SK-N-SH (cell line): Measurements from ENCODE around the gene INSYN2A. TPM values are rescaled to one million over a fixed set of nuclear protein-coding genes. Genes with fewer than 3 reads are reported as not detected.

ENCODE experiments used
- CTCF ChIA-PET: fragments of 300-600, 350-600 bp; formaldehyde crosslinking; extraction: SDS; loops from one replicate; lab custom pipeline; 2021; lab: Yijun Ruan, JAX
- POLR2A ChIA-PET: fragments of 350-600 bp; sonication (Branson Sonifier 250); formaldehyde crosslinking; extraction: SDS; loops from one replicate; lab custom pipeline; 2020; ENCODE audit warnings: antibody characterized with exemption, inconsistent platforms; lab: Yijun Ruan, JAX
- DNase-seq: peaks from one replicate; pipeline ENCODE4 v3.0.0; 2012
- H2AFZ ChIP-seq: fragments of 200-600 bp; sonication (generic); 2 replicates; pipeline ENCODE4 v1.8.1; 2016; ENCODE audit warnings: antibody characterized with exemption, mild to moderate bottlenecking, low read depth
- H3F3A ChIP-seq: fragments of 200-600 bp; sonication (generic); replicated peaks from 2 replicates; pipeline ENCODE3; 2016; ENCODE audit warnings: antibody characterized with exemption, mild to moderate bottlenecking; ENCODE audit not compliant: insufficient read depth
- H3K27ac ChIP-seq, 2 experiments: fragments of 200-500 bp in 1 of 2; fragments of 200-600 bp in 1 of 2; sonication (Bioruptor generic) in 1 of 2; sonication (generic), shearing (Covaris generic) in 1 of 2; 2 replicates each; pipeline versions ENCODE4 v1.5.1 to v1.6.1; 2014 to 2016; ENCODE audit warnings: low read depth in 2 of 2, inconsistent platforms in 1 of 2, low read length in 1 of 2, mild to moderate bottlenecking in 1 of 2, mixed read lengths in 1 of 2
- H3K27me3 ChIP-seq: fragments of 200-600 bp; sonication (generic), shearing (Covaris generic); 2 replicates; pipeline ENCODE4 v1.6.1; 2016; ENCODE audit warnings: mixed run types; ENCODE audit not compliant: insufficient read depth
- H3K36me3 ChIP-seq, 2 experiments: fragments of 200-500 bp in 1 of 2; fragments of 200-600 bp in 1 of 2; sonication (Bioruptor generic) in 1 of 2; sonication (generic) in 1 of 2; replicated peaks in 1 of 2; 2 replicates each; pipeline versions ENCODE3 to v1.5.1; 2014 to 2016; ENCODE audit warnings: low read length in 1 of 2, mild to moderate bottlenecking in 1 of 2; ENCODE audit not compliant: insufficient read depth in 2 of 2, control insufficient read depth in 1 of 2
- H3K4me1 ChIP-seq, 2 experiments: fragments of 200-500 bp in 1 of 2; fragments of 200-600 bp in 1 of 2; sonication (Bioruptor generic) in 1 of 2; sonication (generic), shearing (Covaris generic) in 1 of 2; 2 replicates each; pipeline versions ENCODE4 v1.5.1 to v1.6.1; 2014 to 2016; ENCODE audit warnings: low read depth in 1 of 2, low read length in 1 of 2, mixed run types in 1 of 2; ENCODE audit not compliant: insufficient read depth in 2 of 2, control insufficient read depth in 1 of 2
- H3K4me2 ChIP-seq: fragments of 200-600 bp; sonication (generic), shearing (Covaris generic); 2 replicates; pipeline ENCODE4 v1.6.1; 2017; ENCODE audit warnings: mixed run types
- H3K4me3 ChIP-seq, 2 experiments: fragments of 200-500 bp in 1 of 2; fragments of 200-600 bp in 1 of 2; sonication (Bioruptor generic) in 1 of 2; sonication (generic), shearing (Covaris generic) in 1 of 2; 2 replicates each; pipeline versions ENCODE4 v1.5.1 to v1.8.1; 2014 to 2016; ENCODE audit warnings: low read depth in 2 of 2, inconsistent platforms in 1 of 2, low read length in 1 of 2, mild to moderate bottlenecking in 1 of 2, mixed read lengths in 1 of 2, moderate library complexity in 1 of 2
- H3K79me2 ChIP-seq: fragments of 200-600 bp; sonication (generic); 2 replicates; pipeline ENCODE4 v1.8.1; 2017; ENCODE audit warnings: mild to moderate bottlenecking; ENCODE audit not compliant: insufficient read depth
- H3K9ac ChIP-seq: fragments of 200-600 bp; sonication (generic); 2 replicates; pipeline ENCODE4 v1.6.1; 2017; ENCODE audit warnings: mixed run types
- H3K9me2 ChIP-seq: fragments of 200-600 bp; sonication (generic); 2 replicates; pipeline ENCODE4 v1.6.1; 2017; ENCODE audit warnings: mixed run types
- H3K9me3 ChIP-seq: fragments of 200-600 bp; sonication (generic); 2 replicates; pipeline ENCODE4 v1.6.1; 2017; ENCODE audit warnings: mixed run types, mild to moderate bottlenecking, moderate library complexity
- H4K20me1 ChIP-seq: fragments of 200-600 bp; sonication (generic); 2 replicates; pipeline ENCODE4 v1.6.1; 2017; ENCODE audit warnings: mild to moderate bottlenecking, mixed run types; ENCODE audit not compliant: insufficient read depth
- CHD2 ChIP-seq: fragments of 150-350 bp; IDR thresholded peaks from 2 replicates; pipeline ENCODE4 v1.6.1; 2018; ENCODE audit warnings: low read length; ENCODE audit not compliant: partially characterized antibody
- EZH2phosphoT487 ChIP-seq: fragments of 200-600 bp; sonication (generic); IDR thresholded peaks from 2 replicates; pipeline ENCODE4 v1.6.1; 2017; ENCODE audit warnings: low read depth, mixed run types, mild to moderate bottlenecking, antibody characterized with exemption, moderate library complexity, borderline replicate concordance
- FOXJ3 ChIP-seq: sonication (generic); formaldehyde crosslinking; IDR thresholded peaks from 2 replicates; pipeline ENCODE4 v1.5.1; 2020; ENCODE audit warnings: mild to moderate bottlenecking, missing genetic modification reagents
- FOXM1 ChIP-seq: IDR thresholded peaks from 2 replicates; pipeline ENCODE4 v1.4.0; 2012; ENCODE audit warnings: low read depth, mild to moderate bottlenecking
- GABPA ChIP-seq: IDR thresholded peaks from 2 replicates; pipeline ENCODE4 v1.4.0; 2012; ENCODE audit warnings: low read depth, mild to moderate bottlenecking
- GATA2 ChIP-seq: sonication (generic); formaldehyde crosslinking; IDR thresholded peaks from 2 replicates; pipeline ENCODE4 v1.5.0; 2020; ENCODE audit warnings: mild to moderate bottlenecking, missing genetic modification reagents
- JUND ChIP-seq: IDR thresholded peaks from 2 replicates; pipeline ENCODE4 v1.4.0; 2012
- MEF2A ChIP-seq: IDR thresholded peaks from 2 replicates; pipeline ENCODE4 v1.4.0; 2012; ENCODE audit warnings: low read depth, borderline replicate concordance
- MXI1 ChIP-seq: IDR thresholded peaks from 2 replicates; pipeline ENCODE4 v1.6.1; 2012; ENCODE audit warnings: mild to moderate bottlenecking, low read depth, low read length, improper control_type of control experiment
- NRF1 ChIP-seq: IDR thresholded peaks from 2 replicates; pipeline ENCODE4 v1.6.1; 2012; ENCODE audit warnings: low read depth, mild to moderate bottlenecking, low read length
- POLR2AphosphoS5 ChIP-seq: IDR thresholded peaks from 2 replicates; pipeline ENCODE4 v1.6.1; 2012; ENCODE audit warnings: low read depth, low read length
- RAD21 ChIP-seq: IDR thresholded peaks from 2 replicates; pipeline ENCODE4 v1.6.1; 2012; ENCODE audit warnings: mild to moderate bottlenecking, low read length
- SMC3 ChIP-seq: IDR thresholded peaks from 2 replicates; pipeline ENCODE4 v1.6.1; 2012; ENCODE audit warnings: low read depth, low read length, improper control_type of control experiment
- TCF12 ChIP-seq: IDR thresholded peaks from 2 replicates; pipeline ENCODE4 v1.4.0; 2012
- TEAD4 ChIP-seq: IDR thresholded peaks from 2 replicates; pipeline ENCODE4 v1.4.0; 2012; ENCODE audit warnings: mild to moderate bottlenecking, borderline replicate concordance; ENCODE audit not compliant: insufficient read depth
- YY1 ChIP-seq: IDR thresholded peaks from 2 replicates; pipeline ENCODE4 v1.4.0; 2012; ENCODE audit warnings: low read depth, mild to moderate bottlenecking
- WGBS: methylation state at CpG from one replicate; pipeline ENCODE4 v1.1.6; 2017; ENCODE audit warnings: low lambda C conversion rate; 5-methylcytosine and 5-hydroxymethylcytosine counted together
- polyA plus RNA-seq, 3 experiments: library from polyadenylated mRNA; depleted of rRNA; stranded (reverse); fragments of >200 nt; gene quantifications; 2 replicates each; pipeline ENCODE4 v1.2.3, GENCODE V29; 2012
- TF ChIP-seq, protein P1 (sequence below): fragments of 200-600 bp; sonication (generic); IDR thresholded peaks from 2 replicates; pipeline ENCODE4 v1.6.1; 2017; ENCODE audit warnings: antibody characterized with exemption, mild to moderate bottlenecking, moderate library complexity
- TF ChIP-seq, protein P2 (sequence below): IDR thresholded peaks from 2 replicates; pipeline ENCODE4 v1.4.0; 2012; ENCODE audit warnings: low read depth, borderline replicate concordance
- TF ChIP-seq, protein P3 (sequence below): fragments of 150-350 bp; IDR thresholded peaks from 2 replicates; pipeline ENCODE4 v1.6.1; 2016; ENCODE audit warnings: mild to moderate bottlenecking, low read depth, low read length

Gene INSYN2A
- polyA plus RNA-seq, 1 of the 3 experiments (the other 2 are of a cell fraction): 0.28 TPM

DNA sequence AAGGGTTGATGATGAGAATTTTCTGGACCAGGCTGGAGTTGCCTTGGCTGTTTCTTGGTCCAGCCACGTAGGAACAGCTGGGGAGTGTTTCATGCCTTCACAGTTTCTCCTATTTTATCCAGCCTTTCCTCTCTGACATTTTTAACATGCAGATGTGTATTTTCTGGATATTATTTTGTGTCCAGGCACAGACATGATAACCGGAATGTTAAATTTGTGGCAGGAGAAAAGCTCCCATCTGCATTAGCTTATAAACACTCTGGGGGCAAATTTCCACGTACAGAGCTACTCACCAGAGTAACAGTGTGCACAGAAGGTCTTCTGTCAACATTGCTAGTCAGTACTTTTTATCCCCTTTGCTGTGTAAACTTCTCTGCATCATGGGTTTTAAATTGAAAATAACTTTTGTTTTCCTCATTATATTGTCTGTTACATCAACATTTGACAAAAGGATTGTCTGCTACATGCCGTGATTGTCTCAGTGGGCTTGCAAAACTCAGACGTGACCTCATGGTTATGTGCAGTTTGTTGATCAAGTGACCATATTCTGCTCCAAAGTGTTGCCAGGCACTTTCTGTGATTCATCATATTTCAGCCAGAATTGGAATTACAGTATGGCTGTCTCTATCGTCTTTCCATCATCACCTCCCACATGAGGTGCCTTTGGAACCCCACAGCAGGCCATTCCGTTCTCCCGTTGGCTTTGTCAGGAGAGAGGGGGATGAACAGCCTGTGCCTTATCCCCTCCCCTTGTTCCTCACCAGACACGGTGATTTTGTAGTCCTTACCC, 41.4 kb downstream of the INSYN2A start:
- Histone ChIP-seq H3K9me2 (no peaks in the 10 kb centered on the region), H3K4me2 (no peak overlapping the region), H3K4me1 (peaks cover 0 to 21% of the 10 kb centered on the region in 2 experiments; a peak in 3 of 4 replicates), H3F3A (peaks cover 4% of the 10 kb centered on the region), H4K20me1 (no peaks in the 10 kb centered on the region), H3K79me2 (no peaks in the 10 kb centered on the region), H3K9me3 (no peaks in the 10 kb centered on the region), H3K4me3 (no peak overlapping the region), H3K36me3 (no peaks in the 10 kb centered on the region), H2AFZ (no peak overlapping the region), H3K9ac (no peak overlapping the region), H3K27ac (no peak overlapping the region), H3K27me3 (no peaks in the 10 kb centered on the region)
- no peak for DNase-seq
- TF ChIP-seq JUND: no peak
- TF ChIP-seq RAD21: no peak
- no peak for TF ChIP-seq TCF12
- TF ChIP-seq POLR2AphosphoS5: no peak
- no peak for TF ChIP-seq NRF1
- TF ChIP-seq MXI1: no peak
- no peak for TF ChIP-seq FOXJ3 (CRISPR knock-in tag)
- no peak for TF ChIP-seq GATA2 (CRISPR knock-in tag)
- TF ChIP-seq SMC3: no peak
- TF ChIP-seq, protein P1, sequence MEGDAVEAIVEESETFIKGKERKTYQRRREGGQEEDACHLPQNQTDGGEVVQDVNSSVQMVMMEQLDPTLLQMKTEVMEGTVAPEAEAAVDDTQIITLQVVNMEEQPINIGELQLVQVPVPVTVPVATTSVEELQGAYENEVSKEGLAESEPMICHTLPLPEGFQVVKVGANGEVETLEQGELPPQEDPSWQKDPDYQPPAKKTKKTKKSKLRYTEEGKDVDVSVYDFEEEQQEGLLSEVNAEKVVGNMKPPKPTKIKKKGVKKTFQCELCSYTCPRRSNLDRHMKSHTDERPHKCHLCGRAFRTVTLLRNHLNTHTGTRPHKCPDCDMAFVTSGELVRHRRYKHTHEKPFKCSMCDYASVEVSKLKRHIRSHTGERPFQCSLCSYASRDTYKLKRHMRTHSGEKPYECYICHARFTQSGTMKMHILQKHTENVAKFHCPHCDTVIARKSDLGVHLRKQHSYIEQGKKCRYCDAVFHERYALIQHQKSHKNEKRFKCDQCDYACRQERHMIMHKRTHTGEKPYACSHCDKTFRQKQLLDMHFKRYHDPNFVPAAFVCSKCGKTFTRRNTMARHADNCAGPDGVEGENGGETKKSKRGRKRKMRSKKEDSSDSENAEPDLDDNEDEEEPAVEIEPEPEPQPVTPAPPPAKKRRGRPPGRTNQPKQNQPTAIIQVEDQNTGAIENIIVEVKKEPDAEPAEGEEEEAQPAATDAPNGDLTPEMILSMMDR: no peak
- TF ChIP-seq CHD2: no peak
- TF ChIP-seq GABPA: no peak
- TF ChIP-seq MEF2A: no peak
- TF ChIP-seq TEAD4: no peak
- TF ChIP-seq EZH2phosphoT487: no peak
- TF ChIP-seq FOXM1: no peak
- TF ChIP-seq, protein P2, sequence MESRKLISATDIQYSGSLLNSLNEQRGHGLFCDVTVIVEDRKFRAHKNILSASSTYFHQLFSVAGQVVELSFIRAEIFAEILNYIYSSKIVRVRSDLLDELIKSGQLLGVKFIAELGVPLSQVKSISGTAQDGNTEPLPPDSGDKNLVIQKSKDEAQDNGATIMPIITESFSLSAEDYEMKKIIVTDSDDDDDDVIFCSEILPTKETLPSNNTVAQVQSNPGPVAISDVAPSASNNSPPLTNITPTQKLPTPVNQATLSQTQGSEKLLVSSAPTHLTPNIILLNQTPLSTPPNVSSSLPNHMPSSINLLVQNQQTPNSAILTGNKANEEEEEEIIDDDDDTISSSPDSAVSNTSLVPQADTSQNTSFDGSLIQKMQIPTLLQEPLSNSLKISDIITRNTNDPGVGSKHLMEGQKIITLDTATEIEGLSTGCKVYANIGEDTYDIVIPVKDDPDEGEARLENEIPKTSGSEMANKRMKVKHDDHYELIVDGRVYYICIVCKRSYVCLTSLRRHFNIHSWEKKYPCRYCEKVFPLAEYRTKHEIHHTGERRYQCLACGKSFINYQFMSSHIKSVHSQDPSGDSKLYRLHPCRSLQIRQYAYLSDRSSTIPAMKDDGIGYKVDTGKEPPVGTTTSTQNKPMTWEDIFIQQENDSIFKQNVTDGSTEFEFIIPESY: no peak
- no peak for TF ChIP-seq YY1
- TF ChIP-seq, protein P3, sequence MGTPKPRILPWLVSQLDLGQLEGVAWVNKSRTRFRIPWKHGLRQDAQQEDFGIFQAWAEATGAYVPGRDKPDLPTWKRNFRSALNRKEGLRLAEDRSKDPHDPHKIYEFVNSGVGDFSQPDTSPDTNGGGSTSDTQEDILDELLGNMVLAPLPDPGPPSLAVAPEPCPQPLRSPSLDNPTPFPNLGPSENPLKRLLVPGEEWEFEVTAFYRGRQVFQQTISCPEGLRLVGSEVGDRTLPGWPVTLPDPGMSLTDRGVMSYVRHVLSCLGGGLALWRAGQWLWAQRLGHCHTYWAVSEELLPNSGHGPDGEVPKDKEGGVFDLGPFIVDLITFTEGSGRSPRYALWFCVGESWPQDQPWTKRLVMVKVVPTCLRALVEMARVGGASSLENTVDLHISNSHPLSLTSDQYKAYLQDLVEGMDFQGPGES: no peak
- ChIA-PET POLR2A (no interaction called here), CTCF (interaction anchor here (0.6 to 0.9 kb wide), 2 partner anchors 42 to 915 kb away, joined by 3 read pairs; partner anchors contain the start of gene INSYN2A)
- WGBS: 91% methylated on average over 9 of the region's 9 CpGs
